ENCODE results near the gene MSL3B.
A peak's percentile ranks its signal among the peaks of the same experiment; 100 is the strongest.
"Not testable (repeated sequence)": the region's sequence is repeated elsewhere in the genome, so short reads cannot be mapped to it uniquely, and the experiment has no call there.

MSL3B gene

DNA sequence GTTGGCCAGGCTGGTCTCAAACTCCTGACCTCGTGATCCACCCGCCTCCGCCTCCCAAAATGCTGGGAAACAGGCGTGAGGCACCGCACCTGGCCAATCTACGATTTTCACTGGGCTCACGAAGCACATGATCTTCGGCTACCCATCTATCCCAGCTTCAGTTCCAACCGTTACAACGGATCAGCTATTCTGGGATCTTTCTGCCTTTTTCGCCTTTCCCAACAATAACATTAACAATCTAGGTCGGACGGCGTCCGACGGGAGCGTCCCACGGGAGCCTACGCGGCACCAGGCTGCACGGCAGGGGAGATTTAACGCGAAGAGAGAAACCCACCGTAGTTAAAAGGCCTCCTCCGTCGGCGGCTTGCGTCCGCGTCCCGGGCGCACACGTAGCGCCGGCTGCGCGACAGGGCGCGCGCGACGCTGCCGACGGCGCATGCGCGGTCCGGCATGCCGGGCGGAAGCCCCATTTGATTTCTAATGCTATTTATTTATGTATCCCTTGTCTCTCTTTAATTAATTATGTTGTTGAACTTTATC, at the start of gene MSL3B:
TSS of gene MSL3B (minus strand) at position 394 of the 540 bp plus-strand sequence.
- DNase-seq (ENCODE audit: low read depth): no peak

DNA sequence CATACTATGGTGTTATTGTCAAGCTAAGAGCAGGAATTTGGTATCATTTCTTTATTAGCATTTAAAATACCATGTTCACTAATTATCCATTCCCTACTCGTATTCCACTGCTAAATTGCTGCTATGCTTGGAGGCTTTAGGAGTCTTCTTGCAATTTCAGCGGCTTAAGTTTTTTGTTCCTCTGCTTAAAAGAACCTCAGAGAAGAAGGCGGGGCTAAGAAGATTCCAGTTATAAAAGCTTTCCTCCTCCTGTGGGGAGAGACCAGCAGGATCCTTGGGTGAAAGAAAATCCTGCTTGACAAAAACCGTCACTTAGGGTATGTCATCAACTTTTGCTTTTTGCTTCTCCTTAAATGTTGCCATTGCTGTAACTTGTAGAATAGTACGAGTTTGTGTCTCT, 48.9 kb upstream of the MSL3B start, which contains the start of gene TRPM8:
TSS of gene TRPM8 (plus strand) at position 258 of the 400 bp plus-strand sequence. CDS start 9,165 bp downstream, outside the sequence.
- no peak for DNase-seq (ENCODE audit: low read depth)

DNA sequence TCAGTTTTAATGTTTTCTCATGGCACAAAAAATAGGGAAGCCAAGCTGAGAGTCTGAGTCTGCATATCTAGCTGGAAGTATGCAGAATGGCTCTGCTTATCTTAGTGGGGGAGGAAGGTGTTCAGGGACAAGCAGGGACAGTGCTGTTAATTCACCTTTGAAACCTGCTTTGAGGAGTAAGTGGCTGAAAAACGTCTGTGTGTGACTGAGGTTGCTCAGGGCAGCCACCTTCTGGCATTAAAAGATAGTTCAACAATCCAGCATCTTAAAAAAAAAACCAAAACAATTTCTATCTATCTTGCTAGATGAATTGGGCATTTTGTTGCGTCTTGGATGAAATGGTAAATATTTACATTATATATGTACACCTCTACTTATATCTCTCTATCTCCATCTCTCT, 46.9 kb upstream of the MSL3B start:
- no peak for DNase-seq (ENCODE audit: low read depth)

- peak; percentile 33 for DNase-seq (ENCODE audit: low read depth)
These were observed 44.7 kb upstream of the MSL3B start for GRCh38 chr2:233912691-233913423.

DNA sequence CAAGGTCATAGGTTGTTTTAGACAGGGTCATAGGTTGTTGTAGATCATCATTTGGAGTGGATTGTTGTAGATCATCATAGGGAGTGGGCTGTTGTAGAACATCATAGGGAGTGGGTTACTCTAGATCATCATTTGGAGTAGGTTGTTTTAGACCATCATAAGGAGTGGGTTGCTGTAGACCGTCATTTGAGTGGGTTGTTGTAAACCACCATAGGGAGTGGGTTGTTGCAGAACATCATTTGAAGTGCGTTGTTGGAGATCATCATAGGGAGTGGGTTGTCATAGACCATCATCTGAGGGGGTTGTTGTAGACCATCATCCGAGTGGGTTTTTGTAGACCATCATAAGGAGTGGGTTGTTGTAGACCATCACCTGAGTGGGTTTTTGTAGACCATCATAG, 39.4 kb upstream of the MSL3B start:
- DNase-seq (ENCODE audit: low read depth): no peak

DNA sequence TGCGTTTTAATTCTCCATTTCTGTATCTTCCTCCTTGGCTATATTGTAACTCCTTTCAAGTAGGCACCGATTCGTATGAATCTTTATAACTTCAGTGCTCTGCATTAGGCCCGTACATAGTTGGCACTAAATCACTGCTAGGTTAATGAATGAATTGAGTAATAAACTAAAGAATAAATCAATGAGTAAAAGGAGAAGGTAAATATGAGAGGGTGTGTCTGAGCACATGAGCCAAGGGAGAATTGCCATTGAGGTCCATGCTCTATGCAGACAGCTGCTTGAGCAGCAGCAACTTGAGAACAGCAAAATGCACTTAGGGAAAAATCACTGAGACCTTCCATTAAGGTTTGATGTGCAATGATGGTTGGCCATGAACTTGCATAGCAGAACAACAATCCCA, 37.8 kb upstream of the MSL3B start:
- no peak for DNase-seq (ENCODE audit: low read depth)

GRCh38 chr2:233901884-233902283, 33.7 kb upstream of the MSL3B start:
- DNase-seq (ENCODE audit: low read depth): no peak

- DNase-seq (ENCODE audit: low read depth): peak; percentile 7
These were observed 33.2 kb upstream of the MSL3B start for GRCh38 chr2:233901367-233901766.

DNA sequence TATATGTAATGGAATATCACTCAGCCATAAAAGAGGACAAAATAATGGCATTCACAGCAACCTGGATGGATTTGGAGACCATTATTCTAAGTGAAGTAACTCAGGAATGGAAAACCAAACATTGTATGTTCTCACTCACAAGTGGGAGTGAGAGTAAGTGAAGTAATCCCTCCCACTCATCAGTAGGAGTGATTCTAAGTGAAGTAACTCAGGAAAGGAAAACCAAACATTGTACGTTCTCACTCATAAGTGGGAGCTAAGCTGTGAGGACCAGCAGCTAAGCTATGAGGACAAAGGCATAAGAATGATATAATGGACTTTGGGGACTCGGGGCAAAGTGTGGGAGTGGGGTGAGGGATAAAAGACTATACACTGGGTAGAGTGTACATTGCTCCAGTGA, 28.1 kb upstream of the MSL3B start:
- DNase-seq (ENCODE audit: low read depth): not testable (repeated sequence)

DNA sequence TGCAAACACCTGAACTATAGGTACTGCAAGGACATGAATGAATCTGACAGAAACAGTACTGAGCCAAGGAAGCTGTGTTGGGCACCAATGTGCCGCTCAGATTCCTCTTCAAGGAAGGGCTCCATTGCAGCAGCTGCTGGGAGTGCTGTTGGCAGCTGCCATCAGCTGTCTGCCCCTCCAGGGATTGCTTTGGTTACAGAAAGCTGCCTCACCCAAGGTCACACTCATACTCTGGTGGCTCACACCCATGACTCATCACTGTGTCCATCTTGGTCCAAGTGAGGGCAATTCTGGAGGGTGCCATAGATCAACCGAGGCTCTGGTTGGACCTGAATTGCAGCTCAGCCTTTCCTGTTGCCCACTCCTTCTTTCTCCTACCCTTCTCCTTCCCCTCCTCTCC, 24.6 kb upstream of the MSL3B start:
- DNase-seq (ENCODE audit: low read depth): peak; percentile 80

GRCh38 chr2:233882353-233882752, 14.2 kb upstream of the MSL3B start:
- no peak for DNase-seq (ENCODE audit: low read depth)

DNA sequence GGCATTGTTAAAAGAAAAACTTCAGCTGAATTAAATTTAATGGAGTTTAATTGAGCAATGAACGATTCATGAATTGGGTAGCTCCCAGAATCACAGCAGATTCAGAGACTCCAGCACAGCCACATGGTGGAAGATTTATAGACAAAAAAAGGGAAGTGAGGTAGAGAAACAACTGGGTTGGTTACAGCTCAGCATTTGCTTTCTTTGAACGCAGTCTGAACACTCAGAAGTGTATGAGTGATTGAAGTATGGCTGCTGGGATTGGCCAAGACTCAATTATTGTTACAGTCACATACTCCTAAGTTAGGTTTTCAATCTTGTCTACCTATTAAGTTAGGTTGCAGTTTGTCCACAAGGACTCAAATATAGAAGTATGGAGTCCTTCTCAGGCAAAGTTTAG, 3.9 kb upstream of the MSL3B start:
- not testable (repeated sequence) for DNase-seq (ENCODE audit: low read depth)

DNA sequence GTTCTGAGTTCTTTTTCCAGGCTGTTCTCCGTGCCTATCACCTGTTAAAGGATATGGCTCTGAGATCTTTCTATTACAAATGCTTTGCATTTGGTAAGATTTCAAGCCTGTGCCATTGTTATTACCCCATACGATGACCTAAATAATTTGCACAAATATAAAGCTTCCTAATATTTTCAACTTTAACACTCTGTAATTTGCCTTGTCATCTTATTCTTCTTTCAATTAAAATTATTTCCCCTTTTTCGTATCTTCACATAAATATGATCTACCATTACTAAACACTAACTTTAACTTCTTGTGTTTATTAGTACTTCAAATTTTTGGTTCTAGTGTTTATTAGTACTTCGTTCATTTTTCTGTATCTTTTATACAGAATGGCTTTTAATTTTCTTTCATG, 3.2 kb upstream of the MSL3B start:
- DNase-seq (ENCODE audit: low read depth): no peak

GRCh38 chr2:233866479-233866878, 1.7 kb downstream of the MSL3B start:
- no peak for DNase-seq (ENCODE audit: low read depth)

GRCh38 chr2:233865838-233866237, 2.3 kb downstream of the MSL3B start:
- DNase-seq (ENCODE audit: low read depth): no peak

DNA sequence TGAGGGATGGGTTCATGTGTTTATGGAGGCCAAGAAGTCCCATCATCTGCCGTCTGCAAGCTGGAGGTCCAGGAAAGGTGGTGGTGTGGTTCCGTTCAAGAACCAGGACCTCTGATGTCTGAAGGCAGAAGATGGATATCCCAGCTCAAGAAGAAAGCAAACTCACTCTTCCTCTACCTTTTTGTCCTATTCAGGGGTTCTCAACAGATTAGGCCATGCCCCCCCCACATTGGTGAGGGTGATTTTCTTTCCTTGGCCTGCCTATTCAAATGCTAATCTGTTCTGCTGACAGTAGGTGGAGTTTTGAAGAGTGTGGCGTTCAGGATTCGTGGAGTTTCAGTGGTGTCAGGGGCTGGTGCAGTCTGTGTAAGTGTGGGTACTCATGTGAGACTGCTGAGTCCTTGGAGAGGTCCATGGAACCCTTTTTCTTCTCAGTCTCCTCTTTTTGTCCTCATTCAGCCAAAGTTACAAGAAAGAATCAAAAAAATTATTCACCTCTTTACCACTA, 5.9 kb downstream of the MSL3B start:
- DNase-seq (ENCODE audit: low read depth): no peak

- no peak for DNase-seq (ENCODE audit: low read depth)
These were observed 9.9 kb downstream of the MSL3B start for GRCh38 chr2:233858331-233858730.

DNA sequence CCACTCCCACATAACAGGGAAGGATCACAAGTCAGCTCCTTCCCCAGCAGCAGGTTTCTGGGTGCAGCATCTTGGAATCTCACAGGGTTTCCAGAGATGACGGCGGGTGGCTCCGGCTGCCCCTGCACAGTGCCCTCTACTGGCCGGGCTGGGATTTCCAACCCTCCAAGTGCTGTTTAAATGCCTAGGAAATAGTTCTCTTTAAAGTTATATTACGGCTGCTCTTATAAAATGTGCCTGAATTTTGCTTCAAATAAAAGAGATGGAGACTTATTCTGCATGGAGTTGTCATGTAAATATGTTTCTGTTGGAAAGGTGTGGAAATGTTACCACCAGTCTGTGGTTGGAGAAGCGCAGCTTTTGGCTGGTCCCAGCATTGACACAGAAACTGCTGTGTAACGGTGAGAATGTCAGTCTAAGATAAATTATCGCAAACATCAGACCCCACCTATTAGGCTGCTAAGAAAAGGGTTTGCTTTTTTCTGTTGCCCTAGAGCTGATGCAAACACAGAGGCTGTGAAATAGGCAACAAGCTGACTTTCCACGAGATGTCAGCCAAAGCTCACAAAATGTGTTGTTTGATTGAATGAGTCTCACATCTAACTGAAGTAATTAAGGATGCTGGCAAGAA, 10.6 kb downstream of the MSL3B start:
- no peak for DNase-seq (ENCODE audit: low read depth)

DNA sequence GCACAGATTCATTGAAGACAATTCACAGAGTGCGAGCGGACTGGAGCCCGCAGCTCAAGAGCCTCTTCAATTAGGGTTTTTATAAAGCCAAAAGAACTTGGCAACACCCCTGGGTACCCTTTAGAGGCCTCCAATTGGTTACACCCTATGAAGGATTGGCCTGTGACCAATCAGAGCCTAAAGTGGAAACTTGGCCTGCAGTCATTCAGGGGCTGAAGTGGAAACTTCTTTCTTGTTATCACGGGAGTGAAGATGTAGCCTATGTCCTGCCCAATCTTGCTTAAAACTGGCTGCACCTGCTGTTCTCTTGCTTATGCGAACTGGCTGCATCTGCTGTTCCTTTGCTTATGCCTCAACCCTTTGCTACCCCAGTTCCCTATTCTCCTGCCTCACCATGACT, 12.0 kb downstream of the MSL3B start:
- DNase-seq (ENCODE audit: low read depth): no peak

DNA sequence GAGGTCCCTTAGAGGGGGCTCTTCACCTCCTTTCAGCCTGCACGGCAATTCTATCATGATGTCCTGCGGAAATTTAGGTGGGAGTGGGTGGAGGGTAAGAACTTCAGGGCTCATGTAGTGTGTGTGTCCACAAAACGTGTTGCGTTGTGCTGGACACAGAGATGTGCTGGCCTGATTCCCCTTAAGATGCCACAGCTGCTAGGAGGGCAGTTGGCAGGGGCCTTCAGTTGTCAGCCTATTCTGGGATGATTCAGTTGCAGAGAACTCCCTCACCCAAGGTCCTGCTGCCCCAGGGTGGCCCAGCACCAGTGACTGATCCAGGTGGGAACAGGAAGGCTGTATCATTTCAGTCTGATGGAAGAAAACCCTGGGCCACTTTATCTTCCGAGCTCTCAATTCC, 12.8 kb downstream of the MSL3B start:
- peak; percentile 87 for DNase-seq (ENCODE audit: low read depth)

DNA sequence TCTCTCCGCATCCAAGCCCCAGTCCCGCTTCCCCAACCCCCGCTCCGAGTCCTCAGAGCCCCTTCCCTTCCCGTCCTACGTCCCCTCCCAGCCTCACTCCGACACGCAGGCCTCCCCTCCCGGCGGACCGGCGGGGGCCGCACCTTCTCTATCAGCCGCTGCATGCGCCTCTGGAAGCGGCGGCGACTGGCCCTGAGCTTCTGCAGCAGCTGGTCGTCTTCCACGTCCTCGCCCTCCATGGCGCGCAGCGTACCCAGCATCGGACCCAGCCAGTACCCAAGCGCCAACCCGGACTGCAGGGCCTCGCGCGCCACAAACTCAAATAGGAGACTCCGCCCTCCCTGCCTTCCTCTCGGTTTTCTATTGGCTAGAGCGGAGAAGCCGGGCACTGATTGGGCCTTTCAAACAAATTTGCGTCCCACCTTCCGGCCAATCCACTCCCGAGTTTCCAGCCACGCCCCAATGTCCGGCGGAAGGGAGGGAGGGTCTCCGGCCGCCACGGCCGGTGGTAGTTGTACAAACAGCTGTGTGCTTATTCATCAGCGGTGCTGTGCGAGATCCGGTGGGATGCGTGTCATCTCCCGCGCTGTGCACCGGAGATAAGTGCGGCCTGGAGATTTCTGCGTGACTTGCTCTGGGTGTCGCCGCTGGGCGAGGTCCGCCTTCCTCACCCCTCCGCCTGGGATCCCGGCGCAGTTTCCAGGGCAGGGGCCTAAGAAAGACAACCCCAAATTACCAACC, 13.8 kb downstream of the MSL3B start, which contains the start of gene HJURP:
TSS of gene HJURP (minus strand) at position 295 of the 741 bp plus-strand sequence. CDS start at position 260, 35 bp downstream.
- peak; percentile 97 for DNase-seq (ENCODE audit: low read depth)

DNA sequence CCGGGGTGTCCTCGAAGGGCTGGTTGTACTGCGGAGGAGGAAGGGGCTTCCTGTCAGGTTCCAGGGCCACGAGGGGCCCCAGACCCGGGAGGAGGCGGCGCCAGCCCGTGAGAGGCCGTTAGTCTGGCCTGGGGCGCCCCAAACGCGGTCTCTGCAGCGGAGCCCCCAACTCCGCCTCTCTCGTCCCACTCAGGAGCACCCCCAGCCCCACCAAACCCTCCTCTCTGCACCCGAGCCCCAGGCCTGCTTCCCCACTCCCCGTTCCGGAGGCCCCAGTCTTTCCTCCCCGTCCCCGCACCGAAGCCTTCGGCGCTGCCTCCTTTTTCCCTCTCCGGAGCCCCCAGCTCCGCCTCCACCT, 14.3 kb downstream of the MSL3B start:
- DNase-seq (ENCODE audit: low read depth): no peak

Data from LHCN-M2 (cell line).